Ishikawa (cell line): Measurements from ENCODE around the gene ZNF138.

ENCODE experiments used
- CEBPB ChIP-seq: IDR thresholded peaks from 2 replicates; pipeline ENCODE4 v1.6.1; 2012
- CREB1 ChIP-seq: IDR thresholded peaks from 2 replicates; pipeline ENCODE4 v1.6.1; 2012; ENCODE audit warnings: low read depth
- EGR1 ChIP-seq: IDR thresholded peaks from 2 replicates; pipeline ENCODE4 v1.6.1; 2012
- EP300 ChIP-seq: IDR thresholded peaks from 2 replicates; pipeline ENCODE4 v1.6.1; 2012; ENCODE audit warnings: borderline replicate concordance
- FOXM1 ChIP-seq: IDR thresholded peaks from 2 replicates; pipeline ENCODE4 v1.6.1; 2012; ENCODE audit warnings: low read depth, borderline replicate concordance
- MAX ChIP-seq: IDR thresholded peaks from 2 replicates; pipeline ENCODE4 v1.6.1; 2012
- NFIC ChIP-seq: IDR thresholded peaks from 2 replicates; pipeline ENCODE4 v1.6.1; 2012
- RAD21 ChIP-seq: IDR thresholded peaks from 2 replicates; pipeline ENCODE4 v1.6.1; 2012; ENCODE audit warnings: low read depth
- REST ChIP-seq: IDR thresholded peaks from 2 replicates; pipeline ENCODE4 v1.6.1; 2012; ENCODE audit warnings: low read depth, mild to moderate bottlenecking
- TAF1 ChIP-seq: IDR thresholded peaks from 2 replicates; pipeline ENCODE4 v1.6.1; 2012; ENCODE audit warnings: low read depth, mild to moderate bottlenecking
- TCF12 ChIP-seq: IDR thresholded peaks from 2 replicates; pipeline ENCODE4 v1.6.1; 2012; ENCODE audit warnings: low read depth
- TEAD4 ChIP-seq: IDR thresholded peaks from 2 replicates; pipeline ENCODE4 v1.6.1; 2012
- USF1 ChIP-seq: IDR thresholded peaks from 2 replicates; pipeline ENCODE4 v1.6.1; 2012
- YY1 ChIP-seq: IDR thresholded peaks from 2 replicates; pipeline ENCODE4 v1.6.1; 2012; ENCODE audit warnings: low read depth
- ZBTB7A ChIP-seq: IDR thresholded peaks from 2 replicates; pipeline ENCODE4 v1.6.1; 2012; ENCODE audit warnings: low read depth

The ZNF138 gene

GRCh38 chr7:64849250-64849923, 55.2 kb downstream of the ZNF138 start:
- TF ChIP-seq CEBPB (no peak), TEAD4 (no peak), TCF12 (no peak), CREB1 (no peak), REST (no peak), YY1 (no peak), MAX (no peak), NFIC (no peak), TAF1 (no peak)

GRCh38 chr7:64849924-64850499, 55.8 kb downstream of the ZNF138 start:
- TF ChIP-seq TEAD4 = no peak
- no peak for TF ChIP-seq TCF12
- TF ChIP-seq RAD21 = no peak
- TF ChIP-seq EGR1 = no peak
- TF ChIP-seq YY1 = no peak
- TF ChIP-seq REST = no peak

- no peak for TF ChIP-seq CEBPB
- no peak for TF ChIP-seq TEAD4
- TF ChIP-seq REST = no peak
- no peak for TF ChIP-seq RAD21
- TF ChIP-seq EGR1 = no peak
- no peak for TF ChIP-seq ZBTB7A
- no peak for TF ChIP-seq USF1
- no peak for TF ChIP-seq YY1
- TF ChIP-seq NFIC = no peak
- no peak for TF ChIP-seq FOXM1
- TF ChIP-seq MAX = no peak
- no peak for TF ChIP-seq EP300
- no peak for TF ChIP-seq CREB1
- TF ChIP-seq TCF12 = no peak
- TF ChIP-seq TAF1 = no peak
Measured at GRCh38 chr7:64853679-64854078, 59.5 kb downstream of the ZNF138 start.

- TF ChIP-seq EP300 (no peak), CREB1 (no peak), ZBTB7A (no peak), YY1 (no peak), MAX (no peak), TEAD4 (no peak), TCF12 (no peak), EGR1 (no peak), CEBPB (no peak), USF1 (no peak), FOXM1 (no peak), RAD21 (no peak), NFIC (no peak), TAF1 (no peak), REST (no peak)
Measured at GRCh38 chr7:64854969-64855368, 60.7 kb downstream of the ZNF138 start.
